GM10266 (cell line): Measurements from ENCODE around the gene ZNF282.

Source experiments
- DNase-seq: peaks from one replicate; pipeline ENCODE4 v3.0.0; 2012; ENCODE audit errors: extremely low spot score
- CTCF ChIP-seq: IDR thresholded peaks from 2 replicates; pipeline ENCODE4 v1.5.1; 2012; ENCODE audit warnings: mild to moderate bottlenecking, low read depth; ENCODE audit not compliant: control insufficient read depth, insufficient read depth; ENCODE audit errors: missing control alignments

The ZNF282 gene

GRCh38 chr7:149156898-149157297 is 38.4 kb upstream of the ZNF282 start:
- no peak for TF ChIP-seq CTCF

GRCh38 chr7:149161241-149161848 is 34.0 kb upstream of the ZNF282 start:
- no peak for DNase-seq
- TF ChIP-seq CTCF, result no peak

More at GRCh38 chr7:149156898-149157297, 38.4 kb upstream of the ZNF282 start:
- no peak for DNase-seq

GRCh38 chr7:149166142-149166541 is 29.2 kb upstream of the ZNF282 start:
- no peak for TF ChIP-seq CTCF
- no peak for DNase-seq

- TF ChIP-seq CTCF, result no peak
- DNase-seq, result no peak
Observed at GRCh38 chr7:149166630-149167352, 28.6 kb upstream of the ZNF282 start.

- TF ChIP-seq CTCF, result no peak
- no peak for DNase-seq
Observed at GRCh38 chr7:149171892-149172533, 23.3 kb upstream of the ZNF282 start.

GRCh38 chr7:149172534-149172920 is 22.8 kb upstream of the ZNF282 start:
- DNase-seq, result no peak
- TF ChIP-seq CTCF, result no peak

GRCh38 chr7:149175150-149175549 is 20.2 kb upstream of the ZNF282 start:
- no peak for DNase-seq
- TF ChIP-seq CTCF, result no peak
